T-helper 2 cell (primary cell): Measurements from ENCODE around the gene TCEA2.

Experiments
- DNase-seq, 5 experiments: peaks; one replicate each; pipeline versions ENCODE4 v3.0.0 to v3.0.0-alpha.2; 2012 to 2022

The TCEA2 gene

DNA sequence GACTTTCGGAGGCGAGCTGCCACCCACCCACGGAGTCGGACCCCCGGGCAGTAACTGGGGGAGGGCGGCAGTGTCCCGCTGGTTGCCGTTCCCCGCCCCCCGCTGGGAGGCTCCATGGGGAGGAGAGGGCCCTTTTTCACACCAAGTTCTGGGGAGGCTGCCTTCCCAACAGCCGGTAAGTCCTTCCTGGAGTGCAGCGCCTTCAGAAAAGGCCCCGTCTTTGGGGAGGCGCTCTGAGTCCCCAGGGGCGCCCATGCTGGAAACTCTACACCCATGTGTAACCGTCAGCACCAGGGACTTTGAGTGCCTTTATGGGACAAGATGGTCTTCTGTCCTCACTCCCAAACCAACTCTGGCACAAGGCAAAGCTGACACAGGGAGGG, 13.1 kb upstream of the TCEA2 start:
- no peak for DNase-seq

DNA sequence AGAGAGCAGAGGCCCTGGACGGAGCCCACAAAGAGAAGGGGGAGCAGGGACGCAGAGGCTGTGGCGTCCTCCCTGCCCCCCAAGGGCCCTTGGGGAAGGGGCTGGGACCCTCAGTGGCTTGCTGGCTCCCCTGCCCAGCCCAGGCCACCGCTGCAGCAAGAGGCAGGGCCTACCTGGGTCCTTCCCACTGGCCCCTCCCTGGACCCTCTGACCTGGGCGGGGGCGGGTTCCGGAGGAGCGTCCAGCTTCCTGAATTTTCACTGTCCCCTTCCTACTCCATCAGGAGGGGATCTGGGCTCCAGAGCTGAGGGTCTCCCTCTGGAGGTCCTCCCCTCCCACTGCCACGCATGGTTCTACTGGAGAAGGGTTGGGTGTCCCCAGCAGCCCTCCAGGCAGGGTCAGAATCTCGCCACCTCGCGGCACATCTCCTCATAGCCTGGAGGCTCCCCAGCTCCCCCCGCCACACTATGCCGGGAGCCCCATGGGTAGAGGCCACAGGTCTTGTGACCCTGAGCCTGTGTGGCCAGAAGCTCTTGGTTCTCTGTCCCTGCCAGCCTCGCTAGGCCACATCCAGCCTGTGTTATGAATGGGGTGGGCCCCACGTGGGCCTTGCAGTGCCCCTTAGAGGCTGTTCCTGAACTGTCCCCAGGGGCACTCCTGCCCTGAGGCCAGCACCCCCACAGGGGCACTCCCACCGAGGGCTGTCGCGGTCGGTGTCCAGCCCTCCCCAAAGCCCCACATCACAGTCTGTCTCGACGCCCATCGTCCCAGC, 12.6 kb upstream of the TCEA2 start:
- no peak for DNase-seq

DNA sequence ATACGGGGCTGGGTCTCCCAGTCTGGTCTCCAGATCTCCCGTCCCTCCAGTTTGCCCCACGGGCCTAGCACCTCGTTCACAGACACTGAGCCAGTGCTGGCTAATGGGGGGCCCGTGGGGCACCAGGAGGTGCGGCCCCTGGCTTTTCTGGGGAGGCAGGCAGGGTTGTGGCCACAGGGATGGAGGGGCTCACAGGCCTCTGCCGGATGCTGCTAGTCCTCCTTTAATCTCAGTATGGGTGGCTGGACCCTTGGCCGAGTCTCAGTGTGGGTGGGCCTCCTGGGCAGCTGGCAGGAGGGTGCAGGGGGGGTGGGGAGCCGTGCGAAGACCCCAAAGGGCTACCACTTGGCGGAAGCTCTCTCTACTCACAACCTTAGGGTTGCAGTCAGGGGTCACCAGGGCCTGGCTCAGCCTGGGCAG, 12.0 kb upstream of the TCEA2 start:
- no peak for DNase-seq

DNA sequence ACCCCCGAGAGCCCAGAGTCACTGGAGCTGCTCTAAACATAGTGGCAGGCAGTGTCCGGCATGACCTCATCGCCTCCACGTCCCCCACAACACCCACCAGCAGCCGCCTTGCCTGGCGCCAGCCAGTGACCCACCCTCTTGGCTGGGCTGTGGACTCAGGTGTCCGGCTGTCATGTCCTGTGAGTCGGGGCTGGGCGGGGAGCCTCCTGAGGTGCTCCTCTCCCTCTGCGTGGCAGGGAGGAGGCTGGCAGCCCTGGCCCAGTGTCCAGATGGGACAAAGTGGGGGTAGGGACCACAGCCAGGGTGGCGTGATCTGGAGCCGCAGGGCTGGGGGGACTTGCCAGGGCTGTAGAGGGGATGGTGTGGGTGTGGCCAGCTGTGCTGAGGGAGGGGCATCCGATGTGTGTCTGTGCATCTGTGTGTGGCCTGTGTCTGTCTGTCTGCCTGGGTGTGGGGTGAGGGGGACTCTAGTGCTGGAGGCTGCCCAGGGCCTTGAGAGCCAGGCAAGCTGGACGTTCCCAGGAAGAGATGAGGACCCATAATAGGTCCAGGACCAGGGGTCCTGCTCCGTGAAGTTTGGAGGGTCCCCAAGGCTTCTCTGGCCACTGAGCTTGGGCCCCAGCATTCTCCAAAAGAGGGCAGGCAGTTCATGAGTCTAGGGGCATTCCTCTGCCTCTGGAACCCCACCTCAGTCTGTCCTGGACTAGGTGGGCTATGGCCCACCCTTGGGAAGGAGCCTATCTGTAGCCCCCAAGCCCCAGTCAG, 11.3 kb upstream of the TCEA2 start:
- DNase-seq: no peak

DNA sequence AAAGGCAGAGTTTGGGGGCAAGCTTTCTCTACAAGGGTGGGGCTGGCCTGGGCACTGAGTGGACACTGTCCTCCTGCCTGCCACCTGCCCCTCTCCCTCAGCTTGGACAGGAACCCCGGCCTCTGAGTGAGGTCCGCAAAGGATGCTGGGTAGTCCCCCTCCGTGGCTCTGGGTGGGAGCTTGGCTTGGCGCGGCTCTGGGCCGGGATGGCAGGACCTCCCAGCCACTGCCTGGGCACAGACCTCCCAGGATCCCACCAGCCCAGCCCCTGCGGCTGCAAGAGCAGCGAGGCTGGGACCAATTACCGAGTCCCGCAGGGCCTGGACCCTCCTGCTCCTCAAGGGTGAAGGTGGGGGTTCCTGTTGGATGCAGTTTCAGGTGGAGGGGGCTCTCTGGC, 10.7 kb upstream of the TCEA2 start:
- DNase-seq: no peak

DNA sequence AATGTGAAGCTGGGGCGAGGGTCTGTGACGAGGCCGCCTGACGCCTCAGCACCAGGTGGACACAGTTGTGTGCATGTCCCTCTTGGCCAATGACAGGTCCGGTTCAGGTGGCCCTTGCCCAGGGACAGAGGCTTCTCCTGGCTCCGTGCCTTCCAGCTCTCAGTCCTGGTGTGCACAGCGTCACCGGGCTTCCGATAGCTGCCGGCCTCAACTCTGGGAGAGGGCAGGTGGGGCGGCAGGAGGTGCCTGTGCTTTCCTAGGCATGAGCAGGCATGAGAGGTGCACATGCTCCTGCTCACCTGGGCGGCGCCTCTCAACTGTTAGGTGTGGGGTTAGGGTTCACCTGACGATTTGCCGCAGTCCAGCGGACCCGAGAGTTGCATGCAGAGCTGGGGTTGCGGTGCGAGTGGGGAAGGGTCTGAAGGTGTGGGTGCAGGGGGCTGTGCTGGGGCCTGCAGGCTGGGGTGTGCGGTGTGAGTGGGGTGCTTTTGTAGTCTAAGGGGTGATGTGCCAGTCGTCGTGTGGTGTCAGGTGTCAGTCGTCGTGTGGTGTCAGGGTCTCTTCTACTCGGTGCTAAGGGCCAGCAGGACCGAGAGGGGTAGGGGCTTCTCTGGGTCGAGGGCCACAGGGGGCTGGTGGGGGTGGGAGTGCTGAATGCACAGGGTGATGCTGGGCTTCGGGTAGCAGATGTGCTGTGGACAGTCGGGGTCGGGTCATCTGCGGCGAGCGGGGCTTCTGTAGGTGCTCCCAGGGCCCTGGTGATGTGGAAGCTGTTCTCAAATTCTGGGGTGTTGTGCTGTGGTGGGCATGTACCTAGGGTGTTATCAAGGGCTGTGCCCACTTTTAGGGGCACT, 9.8 kb upstream of the TCEA2 start:
- DNase-seq: no peak

DNA sequence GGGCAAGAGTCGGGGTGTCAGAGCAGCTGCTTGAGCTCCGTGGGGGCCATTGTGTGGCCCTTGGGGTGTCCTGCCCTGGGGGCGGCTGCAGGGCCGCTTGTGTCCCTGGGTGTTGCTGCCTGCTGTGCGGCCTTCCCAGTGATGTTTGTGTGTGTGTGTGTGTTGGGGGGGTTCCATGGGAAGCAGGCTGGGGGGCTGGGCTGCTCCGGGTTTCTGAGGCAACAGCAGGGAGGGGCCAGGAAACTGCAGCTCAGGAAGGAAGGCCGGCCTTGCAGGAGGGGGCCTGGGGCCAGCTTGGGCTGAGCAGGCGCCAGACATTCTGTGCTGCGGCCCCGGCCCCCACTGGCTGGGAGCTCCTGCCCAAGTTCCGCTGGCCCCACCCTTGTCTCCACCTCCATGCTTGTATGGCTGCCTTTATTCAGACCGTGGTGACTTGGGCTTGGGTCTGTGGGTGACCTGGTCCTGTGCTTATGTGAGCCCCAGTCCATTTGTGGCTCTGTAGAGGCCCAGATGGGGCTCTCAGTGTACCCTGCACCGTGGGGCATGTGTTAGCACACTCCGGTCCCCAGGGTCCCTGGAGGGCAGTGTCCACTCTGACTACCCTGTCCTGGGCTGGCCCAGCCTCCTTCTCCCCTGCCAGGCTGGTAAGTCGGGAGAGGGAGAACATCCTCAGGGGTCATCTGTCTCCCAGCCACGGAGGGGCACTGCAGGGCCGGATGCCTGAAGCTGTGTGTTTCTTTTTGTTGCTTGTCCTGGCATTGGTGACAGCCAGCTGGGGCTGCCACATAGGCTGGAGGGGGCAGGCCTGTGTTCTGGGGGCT, 8.9 kb upstream of the TCEA2 start:
- no peak for DNase-seq

DNA sequence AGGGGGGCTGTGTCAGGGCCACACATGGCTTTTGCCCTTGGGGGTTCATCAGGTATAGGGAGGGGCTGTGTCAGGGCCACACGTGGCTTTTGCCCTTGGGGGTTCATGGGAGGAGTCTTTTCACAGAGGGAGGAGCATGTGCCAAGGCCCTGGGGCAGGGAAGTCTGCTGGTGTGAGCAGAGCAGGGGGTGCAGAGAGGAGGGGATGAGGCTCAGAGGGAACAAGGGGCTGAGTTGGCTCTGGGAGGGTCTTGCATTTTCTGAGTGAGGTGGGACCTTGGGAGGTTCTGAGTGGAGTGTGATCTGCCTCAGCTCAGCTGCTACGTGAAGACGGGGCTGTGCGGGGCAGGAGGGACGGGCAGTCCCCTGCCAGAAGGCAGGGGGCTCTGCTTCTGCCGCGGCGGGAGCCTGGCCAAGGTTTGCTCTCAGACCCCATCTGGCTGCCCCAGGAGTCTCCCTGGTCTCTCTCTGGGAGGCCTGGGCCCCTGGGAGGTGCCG, 7.6 kb upstream of the TCEA2 start:
- DNase-seq: no peak

DNA sequence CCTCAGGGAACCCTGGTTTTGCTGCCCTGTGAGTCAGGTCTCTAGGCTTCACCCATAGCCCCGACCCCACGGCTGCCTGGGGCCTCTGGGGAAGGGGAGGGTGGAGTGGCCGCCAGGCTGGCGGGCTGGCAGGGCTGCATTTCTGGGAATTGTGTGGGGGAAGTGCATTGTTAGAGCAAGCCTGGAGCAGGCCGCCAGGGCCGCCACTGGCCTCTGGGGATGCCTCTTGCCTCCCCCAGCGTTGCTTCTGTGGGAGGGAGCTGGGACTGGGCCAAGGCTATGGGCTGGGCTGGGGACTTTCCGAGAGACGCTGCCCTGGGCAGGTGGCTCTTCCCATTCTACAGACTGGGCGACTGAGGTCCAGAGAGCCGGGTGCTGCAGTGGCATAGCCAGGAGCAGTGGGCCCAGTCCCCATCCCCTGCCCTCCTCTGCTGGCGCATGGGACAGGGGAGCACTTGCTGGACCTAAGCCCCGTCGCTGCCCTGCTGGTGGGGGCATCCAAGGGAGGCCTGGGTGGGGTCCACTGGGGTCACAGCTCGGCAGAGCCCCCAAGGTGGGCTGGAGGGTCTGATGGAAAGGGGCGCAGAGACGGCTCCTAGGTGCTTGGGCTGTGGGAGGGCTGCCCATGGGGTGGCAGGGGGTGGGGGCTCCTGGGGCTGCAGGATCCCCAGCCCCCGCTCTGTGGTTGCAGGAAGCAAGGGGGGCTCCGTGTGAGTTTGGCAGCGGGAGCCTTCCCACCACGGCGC, 6.9 kb upstream of the TCEA2 start:
- no peak for DNase-seq

DNA sequence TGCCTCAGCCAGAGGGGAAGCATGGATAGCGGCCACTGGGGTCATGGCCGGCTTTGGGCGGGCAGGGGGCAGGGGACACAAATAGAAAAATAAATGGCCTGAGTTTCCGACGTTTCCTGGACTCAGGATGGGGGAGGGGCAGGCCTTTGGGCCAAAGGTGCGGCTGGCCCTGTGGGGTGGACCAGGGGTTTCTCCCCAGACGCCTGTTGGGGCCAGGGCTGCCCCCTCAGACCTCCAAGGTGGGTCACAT, 6.4 kb upstream of the TCEA2 start:
- no peak for DNase-seq

DNA sequence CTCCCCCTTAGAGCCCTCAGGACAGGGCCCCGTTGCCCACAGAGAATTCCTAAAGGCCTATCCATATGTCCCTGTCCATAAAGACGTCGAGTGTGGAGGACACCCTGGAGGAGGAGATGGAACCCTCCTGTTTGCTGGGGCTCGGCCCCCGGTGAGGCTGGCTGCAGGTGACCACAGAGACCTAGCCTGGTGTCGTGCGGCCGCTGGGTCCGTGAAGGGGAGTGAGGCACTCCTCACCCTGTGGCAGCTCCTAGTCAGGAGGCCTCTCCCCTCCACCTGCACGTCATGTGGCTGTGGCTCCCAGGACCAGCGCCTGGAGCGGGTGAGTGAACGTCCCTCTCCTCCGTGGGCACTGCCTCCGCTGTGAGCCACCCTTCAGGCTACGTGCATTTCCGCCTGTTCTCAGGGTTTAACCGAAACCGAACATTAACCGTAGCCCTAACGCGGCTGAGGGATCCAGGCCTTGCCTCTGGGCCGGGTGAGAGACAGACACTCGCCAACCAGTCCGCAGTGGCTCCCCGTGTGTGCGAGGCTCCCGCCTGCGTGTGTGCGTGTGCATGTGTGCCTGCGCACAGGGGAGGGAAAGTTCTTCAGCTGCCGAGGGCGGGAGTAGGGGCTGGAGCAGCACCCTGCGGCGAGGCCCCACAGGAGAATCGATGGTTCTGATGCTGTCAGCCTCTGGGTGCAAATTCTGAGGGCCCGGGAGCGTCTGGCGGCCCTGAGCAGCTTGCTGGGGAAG, 5.9 kb upstream of the TCEA2 start:
- DNase-seq: peak in 1 of 5 experiments; percentile 54

DNA sequence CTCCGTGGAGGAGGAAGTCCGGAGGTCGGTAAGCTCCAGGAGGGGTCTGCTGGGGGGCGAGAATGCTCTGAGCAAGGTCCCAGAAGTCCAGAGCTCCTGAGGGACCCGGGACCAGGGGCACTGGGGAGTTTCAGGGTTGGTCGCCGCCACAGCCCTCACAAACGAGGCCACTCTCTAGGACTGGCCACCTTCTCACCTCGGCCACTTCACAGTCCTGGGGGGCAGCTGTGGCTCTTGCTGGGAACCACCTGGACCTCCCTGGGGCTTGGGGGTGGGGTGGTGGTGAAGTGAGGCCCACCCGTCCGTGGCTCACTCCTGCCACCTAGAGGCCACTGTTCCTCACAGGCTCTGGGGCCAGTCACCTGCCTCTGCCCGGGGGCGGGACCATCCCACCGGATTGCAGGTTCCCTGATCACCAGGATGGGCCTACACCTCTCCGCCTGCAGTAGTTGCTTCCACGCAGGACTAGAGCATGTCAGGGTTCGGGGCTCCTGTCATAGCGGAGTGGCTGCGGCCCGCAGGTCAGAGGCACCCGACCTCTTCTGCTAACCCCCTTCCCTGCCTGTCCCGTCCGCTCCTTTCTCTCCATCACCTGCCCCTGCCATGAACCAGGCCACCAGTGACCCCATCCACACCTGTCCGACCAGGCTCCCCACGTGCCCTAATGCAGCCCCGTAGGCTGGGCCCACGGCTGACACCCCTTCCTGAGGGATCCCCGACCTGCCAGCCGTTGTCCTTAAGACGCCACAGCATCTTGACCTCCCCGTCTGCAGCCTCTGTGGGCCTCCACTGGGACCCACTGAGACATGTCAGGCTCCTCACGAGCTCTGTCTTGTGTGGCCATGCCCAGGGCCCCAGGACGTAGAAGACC, 5.1 kb upstream of the TCEA2 start:
- peak; percentile 51 to 76 (median 69) for DNase-seq

DNA sequence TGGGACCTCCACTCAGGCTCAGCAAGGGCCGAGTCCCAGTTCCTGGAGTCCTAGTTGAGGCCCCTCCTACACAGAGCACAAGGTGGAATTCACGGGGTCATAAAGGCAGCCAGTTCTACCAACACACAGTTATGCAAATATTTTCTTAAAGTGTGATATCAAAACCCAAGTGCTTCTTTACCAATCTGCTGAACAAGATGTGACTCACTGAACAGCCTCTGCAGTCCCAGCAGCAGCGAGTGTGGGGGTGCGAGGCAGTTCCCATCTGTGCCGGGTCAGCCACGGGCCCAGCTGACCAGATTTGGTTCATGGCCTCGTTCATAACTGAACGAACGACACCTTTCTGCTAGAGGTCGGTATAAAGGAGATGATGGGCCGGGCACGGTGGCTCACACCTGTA, 4.5 kb upstream of the TCEA2 start:
- DNase-seq: no peak

DNA sequence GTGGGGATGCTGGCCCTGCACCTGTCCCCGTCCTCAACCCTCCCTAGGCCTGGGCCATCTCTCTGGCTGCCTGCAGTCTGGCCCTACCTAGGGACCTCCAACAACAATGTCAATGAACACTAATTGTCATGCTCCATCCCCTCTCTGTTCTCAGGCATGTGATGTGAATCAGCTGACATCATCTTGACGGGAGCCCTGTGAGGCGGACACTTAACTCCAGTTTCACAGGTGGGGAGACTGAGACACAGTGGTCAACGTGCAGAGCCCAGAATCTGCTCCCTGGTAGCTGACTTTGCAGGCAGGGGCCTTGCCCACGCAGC, 762 bp upstream of the TCEA2 start:
- no peak for DNase-seq

DNA sequence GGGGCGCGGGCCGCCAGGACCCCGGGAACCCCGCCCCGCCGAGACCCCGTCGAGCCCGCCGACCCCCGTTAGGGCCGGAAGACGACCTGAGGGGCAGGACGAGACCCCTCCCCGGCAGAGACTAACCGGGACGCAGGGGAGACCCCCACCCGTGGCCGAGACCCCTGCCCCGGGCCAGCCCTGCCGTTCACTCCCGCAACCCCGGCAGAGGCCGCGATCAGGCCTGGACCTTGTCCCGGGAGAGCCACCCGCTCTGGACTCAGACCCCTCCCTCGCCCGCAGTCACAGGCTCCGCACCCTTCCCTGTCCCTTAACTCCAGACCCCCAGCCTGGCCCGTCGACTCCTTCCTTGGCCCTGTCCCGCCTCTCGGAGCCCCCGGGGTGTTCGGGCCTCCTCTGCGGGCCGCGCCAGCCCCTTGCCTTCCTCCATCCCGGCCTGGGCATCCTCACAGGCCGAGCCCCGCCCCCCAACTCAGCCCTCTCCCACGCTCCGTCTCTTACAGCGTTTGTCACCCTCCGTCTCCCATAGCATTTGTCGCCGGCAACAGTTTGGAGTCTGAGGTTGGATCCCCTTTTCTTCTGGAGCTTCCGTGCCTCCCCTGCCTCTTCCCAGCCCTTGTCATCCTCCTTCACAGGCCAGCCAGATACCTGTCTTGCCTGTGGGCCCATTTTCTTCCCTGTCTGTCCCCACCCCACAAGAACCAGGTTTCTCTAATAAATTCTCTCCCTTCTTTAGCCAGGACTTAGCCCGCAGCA, 569 bp downstream of the TCEA2 start:
- no peak for DNase-seq

DNA sequence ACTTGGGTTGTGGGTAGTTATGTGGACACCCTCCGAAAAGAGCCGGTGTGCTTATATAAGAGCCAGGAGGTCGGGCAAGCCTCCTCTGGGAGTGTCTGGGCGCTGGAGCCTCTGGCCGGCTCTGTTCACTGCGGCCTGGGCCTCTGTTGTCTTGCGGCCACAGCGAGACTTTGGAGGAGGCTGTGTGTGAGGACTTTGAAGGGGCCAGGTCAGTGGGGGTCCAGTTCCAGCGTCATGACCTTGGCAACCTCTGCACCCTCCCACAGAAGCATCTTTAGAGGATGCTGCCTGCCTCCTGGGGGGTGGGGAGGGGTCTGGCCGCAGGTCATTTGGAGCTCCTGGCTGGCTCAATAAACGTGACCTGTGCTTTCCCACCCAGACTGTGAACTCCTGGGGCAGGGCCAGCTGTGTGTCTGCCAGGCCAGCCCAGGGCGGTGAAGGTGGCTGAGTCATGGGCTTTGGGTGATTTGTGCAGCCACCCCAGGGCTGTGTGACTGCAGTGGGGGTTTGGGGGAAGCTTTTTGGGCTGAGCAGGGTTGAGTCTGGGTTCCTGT, 1.2 kb downstream of the TCEA2 start:
- DNase-seq: no peak

DNA sequence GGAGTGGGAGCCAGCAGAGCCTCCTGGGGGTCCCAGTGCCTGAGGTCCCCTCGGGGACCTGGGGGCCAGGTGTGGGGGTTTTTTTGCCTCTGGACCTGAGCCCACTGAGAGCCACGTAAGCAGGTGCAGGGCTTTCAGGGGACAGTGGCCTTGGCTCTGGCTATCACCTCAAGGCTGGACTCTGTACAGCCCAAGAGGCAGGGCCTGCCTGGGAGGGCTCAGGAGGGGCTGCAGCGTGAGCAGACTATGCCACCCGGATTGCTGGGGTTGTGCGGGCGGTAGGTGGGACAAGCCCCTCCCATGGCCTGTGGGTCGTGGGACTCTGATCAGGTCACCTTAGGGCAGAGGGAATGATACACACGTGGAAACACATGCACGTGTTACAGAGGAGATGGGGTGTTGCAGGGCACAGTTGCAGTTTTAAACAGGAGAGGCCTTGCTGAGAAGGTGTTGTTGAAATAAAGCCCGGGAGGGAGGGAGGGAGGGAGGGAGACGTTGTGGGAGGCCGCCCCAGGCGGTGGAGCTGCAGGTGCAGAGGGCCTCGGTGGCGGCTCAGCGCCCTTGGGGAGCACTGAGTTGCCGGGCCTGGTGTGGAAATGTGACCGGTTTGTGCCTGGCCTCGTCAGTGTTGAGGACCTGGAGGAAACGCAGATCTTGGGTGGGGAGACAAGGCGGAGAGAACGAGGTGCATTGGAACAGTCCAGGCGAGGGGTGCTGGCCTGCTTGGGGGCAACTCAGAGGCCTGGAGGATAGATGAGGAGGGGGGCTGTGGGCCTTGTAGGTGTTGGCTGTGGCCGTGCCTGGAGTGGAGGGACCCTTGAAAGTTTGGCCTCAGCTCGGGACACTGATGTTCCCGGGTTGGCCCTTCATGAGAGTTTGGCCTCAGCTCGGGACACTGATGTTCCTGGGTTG, 2.3 kb downstream of the TCEA2 start:
- DNase-seq: peak in 1 of 5 experiments; percentile 38

DNA sequence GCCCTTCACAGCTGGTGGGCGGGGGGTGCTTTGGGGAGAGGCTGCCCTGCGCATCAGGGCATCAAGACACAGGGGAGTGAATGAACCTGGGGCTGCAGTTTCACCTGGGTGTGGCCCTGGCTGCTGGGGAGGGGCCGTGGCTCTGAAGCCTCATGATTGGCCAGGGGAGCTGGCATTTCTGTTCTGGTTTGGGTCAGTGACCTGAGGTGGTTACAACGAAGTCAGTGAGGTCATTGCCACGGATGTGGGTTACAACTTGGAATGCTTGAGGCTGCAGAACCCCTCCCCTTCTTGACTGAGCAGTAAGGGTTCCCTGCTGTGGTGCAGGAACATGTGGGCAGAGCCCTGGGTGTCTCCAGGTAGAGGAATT, 3.0 kb downstream of the TCEA2 start:
- DNase-seq: peak in 3 of 5 experiments; percentile 33 to 95 (median 75)
